Neural progenitor cell (in vitro differentiated cells): ENCODE measurements around the gene LRP1.
A peak's percentile ranks its signal among the peaks of the same experiment; 100 is the strongest.

Experiments
- EZH2 ChIP-seq: fragments of 200-600 bp; sonication (generic); IDR thresholded peaks from 2 replicates; pipeline ENCODE4 v1.6.1; 2017; ENCODE audit warnings: antibody characterized with exemption, mild to moderate bottlenecking, moderate library complexity
- TF ChIP-seq, protein P1 (sequence below): fragments of 200-600 bp; sonication (generic); IDR thresholded peaks from 2 replicates; pipeline ENCODE4 v1.5.1; 2017; ENCODE audit warnings: antibody characterized with exemption, mild to moderate bottlenecking

DNA sequence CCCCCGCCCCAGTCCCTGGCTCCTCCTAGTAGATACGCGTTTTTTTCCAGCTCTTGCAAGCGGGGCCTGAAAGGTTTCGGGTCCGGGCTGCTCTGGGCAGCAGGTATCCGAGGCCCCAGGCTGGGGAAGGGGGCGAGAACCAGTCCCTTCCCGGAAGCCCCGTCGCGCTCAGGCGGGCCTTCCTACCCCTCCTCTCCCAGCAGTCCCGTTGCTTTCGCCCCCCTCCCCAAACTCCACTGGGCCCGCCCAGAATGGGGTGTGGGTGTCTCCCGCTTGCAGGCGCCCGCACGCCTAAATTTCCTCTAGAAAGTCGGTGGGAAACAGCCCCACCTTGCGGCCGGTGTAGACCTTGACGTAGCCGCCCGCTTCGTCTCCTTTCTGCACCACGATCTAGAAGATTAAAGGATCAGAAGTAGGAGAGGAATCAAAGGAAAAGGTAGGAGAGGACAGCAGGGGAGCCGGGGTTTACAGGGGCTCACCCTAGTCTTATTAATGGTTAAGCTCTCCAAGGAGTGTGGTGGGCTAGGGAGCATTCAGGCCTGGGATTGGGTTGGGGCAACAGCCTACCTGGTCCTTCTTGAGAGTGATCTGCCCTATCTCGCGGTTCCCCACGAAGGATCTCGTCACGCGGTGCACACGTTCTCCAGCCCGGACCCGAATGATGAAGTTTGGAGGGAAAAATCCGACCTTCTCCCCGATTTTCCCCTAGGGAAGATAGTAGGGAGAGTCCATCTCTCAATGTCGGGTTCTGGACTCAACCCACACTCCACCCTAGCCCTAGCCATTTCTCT is 115.4 kb downstream of the LRP1 start:
- TF ChIP-seq, protein P1, sequence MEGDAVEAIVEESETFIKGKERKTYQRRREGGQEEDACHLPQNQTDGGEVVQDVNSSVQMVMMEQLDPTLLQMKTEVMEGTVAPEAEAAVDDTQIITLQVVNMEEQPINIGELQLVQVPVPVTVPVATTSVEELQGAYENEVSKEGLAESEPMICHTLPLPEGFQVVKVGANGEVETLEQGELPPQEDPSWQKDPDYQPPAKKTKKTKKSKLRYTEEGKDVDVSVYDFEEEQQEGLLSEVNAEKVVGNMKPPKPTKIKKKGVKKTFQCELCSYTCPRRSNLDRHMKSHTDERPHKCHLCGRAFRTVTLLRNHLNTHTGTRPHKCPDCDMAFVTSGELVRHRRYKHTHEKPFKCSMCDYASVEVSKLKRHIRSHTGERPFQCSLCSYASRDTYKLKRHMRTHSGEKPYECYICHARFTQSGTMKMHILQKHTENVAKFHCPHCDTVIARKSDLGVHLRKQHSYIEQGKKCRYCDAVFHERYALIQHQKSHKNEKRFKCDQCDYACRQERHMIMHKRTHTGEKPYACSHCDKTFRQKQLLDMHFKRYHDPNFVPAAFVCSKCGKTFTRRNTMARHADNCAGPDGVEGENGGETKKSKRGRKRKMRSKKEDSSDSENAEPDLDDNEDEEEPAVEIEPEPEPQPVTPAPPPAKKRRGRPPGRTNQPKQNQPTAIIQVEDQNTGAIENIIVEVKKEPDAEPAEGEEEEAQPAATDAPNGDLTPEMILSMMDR, result peak; percentile 85
- TF ChIP-seq EZH2, result no peak
